Liver (tissue), 9 donors: ENCODE data around the gene MYOF. TPM values are rescaled to one million over a fixed set of nuclear protein-coding genes. Genes with fewer than 3 reads are reported as not detected.

Source experiments
- DNase-seq: peaks from one replicate; pipeline ENCODE4 v3.0.0-alpha.2; 2017; ENCODE audit warnings: low spot score
- H3K27ac ChIP-seq, 2 donors: one replicate each; pipeline ENCODE4 v1.7.0; 2013; ENCODE audit warnings: inconsistent platforms in 2 of 2, low read length in 2 of 2, control low read depth in 1 of 2, low read depth in 1 of 2, mild to moderate bottlenecking in 1 of 2
- H3K27me3 ChIP-seq, 4 donors: one replicate each; pipeline versions ENCODE4 v1.6.1 to v1.7.0; 2013; ENCODE audit warnings: low read length in 3 of 4, inconsistent platforms in 1 of 4, mild to moderate bottlenecking in 1 of 4, moderate library complexity in 1 of 4; ENCODE audit not compliant: control insufficient read depth in 4 of 4, insufficient read depth in 4 of 4
- H3K36me3 ChIP-seq, 4 donors: one replicate each; pipeline versions ENCODE4 v1.6.1 to v1.7.0; 2013; ENCODE audit warnings: low read length in 3 of 4, mild to moderate bottlenecking in 3 of 4, low read depth in 1 of 4, moderate library complexity in 1 of 4; ENCODE audit not compliant: control insufficient read depth in 4 of 4, insufficient read depth in 3 of 4
- H3K4me1 ChIP-seq, 4 donors: one replicate each; pipeline versions ENCODE4 v1.6.1 to v1.7.0; 2013; ENCODE audit warnings: low read length in 3 of 4, mild to moderate bottlenecking in 3 of 4, moderate library complexity in 1 of 4; ENCODE audit not compliant: control insufficient read depth in 4 of 4, insufficient read depth in 4 of 4
- H3K4me3 ChIP-seq, 3 donors: one replicate each; pipeline versions ENCODE4 v1.6.1 to v1.7.0; 2013; ENCODE audit warnings: low read length in 3 of 3, control low read depth in 1 of 3, low read depth in 1 of 3, mild to moderate bottlenecking in 1 of 3
- H3K9ac ChIP-seq, 2 donors: one replicate each; pipeline ENCODE4 v1.7.0; 2013; ENCODE audit warnings: low read length in 2 of 2, mild to moderate bottlenecking in 2 of 2, moderate library complexity in 2 of 2, control low read depth in 1 of 2, low read depth in 1 of 2
- H3K9me3 ChIP-seq, 4 donors: one replicate each; pipeline versions ENCODE4 v1.6.1 to v1.7.0; 2013; ENCODE audit warnings: low read length in 3 of 4; ENCODE audit not compliant: control insufficient read depth in 4 of 4
- ATF3 ChIP-seq: IDR thresholded peaks from 2 replicates; pipeline ENCODE4 v1.6.1; 2016; ENCODE audit warnings: antibody characterized with exemption
- CTCF ChIP-seq: fragments of 150-350 bp; IDR thresholded peaks from 2 replicates; pipeline ENCODE4 v1.5.1; 2017; ENCODE audit warnings: improper control_type of control experiment, low read depth, low read length; ENCODE audit not compliant: missing input control
- EGR1 ChIP-seq, 2 donors: IDR thresholded peaks; 2 replicates each; pipeline ENCODE4 v1.6.1; 2016 to 2018; ENCODE audit warnings: antibody characterized with exemption in 2 of 2, low read depth in 2 of 2
- FOXA1 ChIP-seq: IDR thresholded peaks from 2 replicates; pipeline ENCODE4 v1.6.1; 2016; ENCODE audit warnings: antibody characterized with exemption
- FOXA2 ChIP-seq: IDR thresholded peaks from 2 replicates; pipeline ENCODE4 v1.6.1; 2016; ENCODE audit warnings: antibody characterized with exemption
- GABPA ChIP-seq, 2 donors: IDR thresholded peaks in 1 of 2; conservative IDR thresholded peaks in 1 of 2; 2 replicates each; pipeline ENCODE4 v1.6.1; 2016; ENCODE audit warnings: antibody characterized with exemption in 2 of 2, mild to moderate bottlenecking in 1 of 2, moderate library complexity in 1 of 2
- HNF4A ChIP-seq, 2 donors: conservative IDR thresholded peaks; 2 replicates each; pipeline ENCODE4 v1.6.1; 2016; ENCODE audit warnings: antibody characterized with exemption in 2 of 2, mild to moderate bottlenecking in 2 of 2
- HNF4G ChIP-seq: IDR thresholded peaks from 2 replicates; pipeline ENCODE4 v1.6.1; 2016; ENCODE audit warnings: antibody characterized with exemption
- JUND ChIP-seq, 2 donors: IDR thresholded peaks; 2 replicates each; pipeline ENCODE4 v1.6.1; 2016; ENCODE audit warnings: antibody characterized with exemption in 2 of 2
- MAX ChIP-seq: IDR thresholded peaks from 2 replicates; pipeline ENCODE4 v1.6.1; 2016; ENCODE audit warnings: antibody characterized with exemption
- NR2F2 ChIP-seq: IDR thresholded peaks from 2 replicates; pipeline ENCODE4 v1.6.1; 2016; ENCODE audit warnings: antibody characterized with exemption
- RAD21 ChIP-seq, 2 donors: IDR thresholded peaks; 2 replicates each; pipeline ENCODE4 v1.6.1; 2016; ENCODE audit warnings: antibody characterized with exemption in 2 of 2, mild to moderate bottlenecking in 2 of 2
- REST ChIP-seq: IDR thresholded peaks from 2 replicates; pipeline ENCODE4 v1.6.1; 2016; ENCODE audit warnings: antibody characterized with exemption, mild to moderate bottlenecking
- RXRA ChIP-seq, 2 donors: IDR thresholded peaks; 2 replicates each; pipeline ENCODE4 v1.6.1; 2017 to 2018; ENCODE audit warnings: antibody characterized with exemption in 2 of 2, mild to moderate bottlenecking in 1 of 2
- SP1 ChIP-seq: IDR thresholded peaks from 2 replicates; pipeline ENCODE4 v1.6.1; 2018; ENCODE audit warnings: antibody characterized with exemption, mild to moderate bottlenecking
- TAF1 ChIP-seq: conservative IDR thresholded peaks from 2 replicates; pipeline ENCODE4 v1.6.1; 2016; ENCODE audit warnings: antibody characterized with exemption, mild to moderate bottlenecking
- YY1 ChIP-seq: IDR thresholded peaks from 2 replicates; pipeline ENCODE4 v1.6.1; 2016; ENCODE audit warnings: antibody characterized with exemption, mild to moderate bottlenecking
- ZBTB33 ChIP-seq: IDR thresholded peaks from 2 replicates; pipeline ENCODE4 v1.6.1; 2016; ENCODE audit warnings: antibody characterized with exemption
- WGBS: extraction: QIAGEN DNeasy Blood & Tissue Kit; methylation state at CpG from one replicate; pipeline ENCODE4 v1.1.7; 2013; 5-methylcytosine and 5-hydroxymethylcytosine counted together
- polyA plus RNA-seq, 2 donors: library from polyadenylated mRNA; stranded (reverse) in 1 of 2; unstranded in 1 of 2; fragments of 200-250 nt in 1 of 2; fragments of >200 nt in 1 of 2; fragmentation: Nextera tagmentation in 1 of 2; extraction: Ambion mirVana in 1 of 2; gene quantifications; one replicate each; pipeline versions ENCODE4 v1.2.1 to v1.2.3, GENCODE V29; 2013 to 2015
- total RNA-seq, 2 donors: library from RNA; depleted of rRNA; stranded (reverse); fragments of >200 nt; gene quantifications; one replicate each; pipeline ENCODE4 v1.2.3, GENCODE V29; 2014
- donor health status: healthy.
- donor health status: healthy.
- donor health status: healthy.
- donor health status: healthy.
- donor health status: healthy.

Gene MYOF
- total and polyA plus RNA-seq, 4 donors, result 0.89 to 5.7 (median 3.2) TPM

- 70% methylated on average over 2 of the region's 2 CpGs for WGBS
- no peaks in the 10 kb centered on the region for H3K36me3 ChIP-seq
- TF ChIP-seq HNF4A (conservative IDR thresholded peaks at IDR 0.05) (no peak), CTCF (no peak), FOXA2 (no peak), SP1 (no peak), RAD21 (IDR thresholded peaks at IDR 0.05) (no peak), MAX (no peak), EGR1 (IDR thresholded peaks at IDR 0.05; ENCODE audit: low read depth in 2 of 2) (no peak), NR2F2 (no peak), YY1 (no peak), ATF3 (no peak), JUND (IDR thresholded peaks at IDR 0.05) (no peak), FOXA1 (no peak), REST (no peak), TAF1 (no peak), GABPA (IDR thresholded peaks at IDR 0.05 in 1 of 2, conservative IDR thresholded peaks at IDR 0.05 in 1 of 2) (no peak), RXRA (IDR thresholded peaks at IDR 0.05) (no peak), HNF4G (no peak)
- H3K4me1 ChIP-seq, result peaks cover 0 to 5% (median 0%) of the 10 kb centered on the region in 4 donors
- no peak overlapping the region for H3K9ac ChIP-seq
- no peak overlapping the region for H3K4me3 ChIP-seq
- DNase-seq, result no peak
- no peaks in the 10 kb centered on the region for H3K9me3 ChIP-seq
- H3K27ac ChIP-seq, result no peak overlapping the region
- no peaks in the 10 kb centered on the region for H3K27me3 ChIP-seq
Measured at GRCh38 chr10:93475871-93476270, 6.3 kb downstream of the MYOF start.

- H3K27me3 ChIP-seq, result no peaks in the 10 kb centered on the region
- H3K9ac ChIP-seq, result no peak overlapping the region
- H3K4me3 ChIP-seq, result no peak overlapping the region
- TF ChIP-seq GABPA (IDR thresholded peaks at IDR 0.05 in 1 of 2, conservative IDR thresholded peaks at IDR 0.05 in 1 of 2) (no peak), ZBTB33 (no peak), HNF4G (no peak), FOXA1 (no peak), NR2F2 (no peak), SP1 (no peak), RAD21 (IDR thresholded peaks at IDR 0.05) (no peak)
- no peak overlapping the region for H3K27ac ChIP-seq
- WGBS, result 65% methylated on average over 2 of the region's 2 CpGs
- peaks cover 0 to 5% (median 0%) of the 10 kb centered on the region in 4 donors for H3K4me1 ChIP-seq
- DNase-seq, result no peak
- H3K9me3 ChIP-seq, result no peaks in the 10 kb centered on the region
- no peaks in the 10 kb centered on the region for H3K36me3 ChIP-seq
Measured at GRCh38 chr10:93475227-93475626, 6.9 kb downstream of the MYOF start.
